Fibroblast of peridontal ligament (primary cell): ENCODE measurements around the gene DOCK9.
A peak's percentile ranks its signal among the peaks of the same experiment; 100 is the strongest.
"Not testable (repeated sequence)": the region's sequence is repeated elsewhere in the genome, so short reads cannot be mapped to it uniquely, and the experiment has no call there.

ENCODE experiments used
- DNase-seq: peaks from one replicate; pipeline ENCODE4 v3.0.0-alpha.2; 2010; ENCODE audit errors: extremely low read depth

DOCK9 gene

GRCh38 chr13:98824376-98825160 lies 153.3 kb downstream of the DOCK9 start:
- no peak for DNase-seq

DNA sequence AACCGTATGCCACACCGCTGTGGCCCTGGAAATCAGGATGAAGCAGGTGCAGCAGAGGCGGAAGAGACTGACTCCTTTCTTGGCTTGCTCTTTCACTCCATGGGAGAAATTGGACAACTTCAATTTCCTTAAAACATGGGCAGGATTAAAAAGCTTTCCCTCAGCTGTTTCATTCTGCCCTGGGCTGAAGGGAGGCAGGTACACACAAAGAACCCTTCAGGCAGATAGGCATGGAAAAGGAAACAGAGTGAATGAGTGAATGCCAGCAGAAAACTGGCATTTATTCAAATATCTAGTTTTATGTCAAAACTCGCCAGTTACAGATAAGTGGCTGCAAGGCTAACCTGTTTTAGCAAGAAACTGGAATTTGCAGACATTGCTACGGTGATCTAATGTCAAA lies 154.4 kb downstream of the DOCK9 start:
- DNase-seq = no peak

DNA sequence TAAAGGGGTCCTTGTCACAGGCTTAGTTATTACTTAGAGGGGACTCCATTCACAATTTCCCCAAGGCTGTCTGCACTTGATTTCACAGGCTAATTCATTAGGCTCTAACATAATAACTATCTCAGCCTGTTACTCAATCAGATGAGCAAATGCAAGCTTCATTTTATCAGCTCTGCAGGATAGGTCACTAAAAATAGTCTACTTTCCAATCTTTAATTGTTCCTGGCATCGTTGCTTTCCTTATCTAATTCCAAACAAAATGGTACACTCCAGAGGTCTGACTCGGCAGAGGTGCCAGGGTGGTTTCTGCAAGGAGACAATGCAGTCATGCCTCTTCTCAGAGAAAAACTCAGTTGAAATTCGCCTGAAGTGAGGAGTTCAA lies 155.6 kb downstream of the DOCK9 start:
- DNase-seq = peak; percentile 17

DNA sequence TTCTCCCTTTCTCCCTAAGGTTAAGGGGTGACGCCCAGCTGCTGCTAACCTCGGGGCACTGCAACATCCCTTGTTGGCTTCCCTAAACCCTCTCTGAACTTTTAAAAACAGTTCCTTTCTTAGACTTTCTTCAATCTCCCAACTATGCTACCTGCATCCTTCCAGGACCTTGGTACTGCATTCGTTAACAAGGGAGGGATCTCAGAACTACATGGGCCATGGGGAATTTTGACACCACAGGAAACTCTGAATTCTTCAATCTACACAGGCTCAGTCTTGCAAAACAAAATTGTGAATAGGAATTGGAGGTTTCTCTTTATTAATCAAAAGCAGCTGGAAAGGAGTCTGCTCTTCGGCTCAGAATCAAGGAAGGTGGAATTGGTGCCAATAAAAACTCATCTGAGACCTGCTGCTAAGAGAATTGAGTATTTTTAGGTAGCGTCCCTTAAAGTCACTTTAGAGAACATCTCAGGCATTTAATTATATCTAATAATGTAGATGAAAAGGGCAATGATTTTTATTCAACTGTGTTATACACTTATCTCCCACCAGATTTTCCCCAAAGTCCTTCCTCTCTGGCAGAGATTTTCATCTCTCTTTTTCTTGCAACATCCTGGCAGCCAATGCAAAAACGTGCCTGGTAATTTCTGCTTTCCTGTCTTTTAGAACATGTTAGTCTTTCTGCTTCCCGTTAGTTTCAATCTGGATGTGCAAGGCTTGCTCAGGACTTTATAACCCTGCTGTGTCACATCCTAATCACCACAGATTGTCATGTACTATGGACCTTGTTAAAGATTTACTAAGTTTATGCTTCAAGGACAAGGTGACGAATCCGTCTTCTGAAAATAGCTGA lies 156.3 kb downstream of the DOCK9 start:
- peak; percentile 69 for DNase-seq

GRCh38 chr13:98820744-98821371 lies 157.0 kb downstream of the DOCK9 start:
- no peak for DNase-seq

GRCh38 chr13:98820300-98820699 lies 157.6 kb downstream of the DOCK9 start:
- DNase-seq = no peak

GRCh38 chr13:98819382-98820010 lies 158.4 kb downstream of the DOCK9 start:
- no peak for DNase-seq

GRCh38 chr13:98816406-98816805 lies 161.5 kb downstream of the DOCK9 start:
- no peak for DNase-seq

GRCh38 chr13:98813993-98814392 lies 163.9 kb downstream of the DOCK9 start:
- DNase-seq = no peak

- not testable (repeated sequence) for DNase-seq
These were observed 165.6 kb downstream of the DOCK9 start for GRCh38 chr13:98812186-98812790.

- no peak for DNase-seq
These were observed 167.1 kb downstream of the DOCK9 start for GRCh38 chr13:98810746-98811145.

GRCh38 chr13:98809345-98809777 lies 168.5 kb downstream of the DOCK9 start:
- no peak for DNase-seq

GRCh38 chr13:98807774-98808173 lies 170.1 kb downstream of the DOCK9 start:
- no peak for DNase-seq

DNA sequence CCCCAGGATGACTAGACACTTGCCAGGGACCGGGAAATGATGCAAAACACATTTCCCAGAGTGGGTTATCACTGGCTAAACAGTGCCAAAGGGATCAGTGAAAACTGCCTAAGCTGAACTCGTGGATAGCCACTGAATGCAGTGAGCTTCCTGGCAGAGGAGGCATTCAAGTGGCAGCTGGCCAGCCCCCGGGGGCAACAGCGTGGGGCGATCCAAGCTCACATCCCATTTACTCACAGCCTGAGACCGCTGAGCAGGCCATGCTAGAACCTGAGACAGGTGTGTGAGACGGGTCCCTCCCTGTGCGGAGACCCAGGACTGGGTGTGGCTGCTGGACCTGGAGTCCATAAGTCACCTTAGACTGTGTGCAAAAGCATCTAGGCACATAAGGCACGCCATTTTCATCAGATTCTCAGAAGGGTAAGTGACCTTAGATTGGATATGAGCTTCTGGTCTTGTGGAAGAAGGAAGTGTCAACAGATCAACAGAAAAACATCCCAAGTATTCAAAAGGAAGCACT lies 173.5 kb downstream of the DOCK9 start:
- no peak for DNase-seq

GRCh38 chr13:98803921-98804320 lies 173.9 kb downstream of the DOCK9 start:
- no peak for DNase-seq

- DNase-seq = peak; percentile 23
These were observed 174.7 kb downstream of the DOCK9 start for GRCh38 chr13:98803111-98803561.

- DNase-seq = no peak
These were observed 175.3 kb downstream of the DOCK9 start for GRCh38 chr13:98802559-98802958.

DNA sequence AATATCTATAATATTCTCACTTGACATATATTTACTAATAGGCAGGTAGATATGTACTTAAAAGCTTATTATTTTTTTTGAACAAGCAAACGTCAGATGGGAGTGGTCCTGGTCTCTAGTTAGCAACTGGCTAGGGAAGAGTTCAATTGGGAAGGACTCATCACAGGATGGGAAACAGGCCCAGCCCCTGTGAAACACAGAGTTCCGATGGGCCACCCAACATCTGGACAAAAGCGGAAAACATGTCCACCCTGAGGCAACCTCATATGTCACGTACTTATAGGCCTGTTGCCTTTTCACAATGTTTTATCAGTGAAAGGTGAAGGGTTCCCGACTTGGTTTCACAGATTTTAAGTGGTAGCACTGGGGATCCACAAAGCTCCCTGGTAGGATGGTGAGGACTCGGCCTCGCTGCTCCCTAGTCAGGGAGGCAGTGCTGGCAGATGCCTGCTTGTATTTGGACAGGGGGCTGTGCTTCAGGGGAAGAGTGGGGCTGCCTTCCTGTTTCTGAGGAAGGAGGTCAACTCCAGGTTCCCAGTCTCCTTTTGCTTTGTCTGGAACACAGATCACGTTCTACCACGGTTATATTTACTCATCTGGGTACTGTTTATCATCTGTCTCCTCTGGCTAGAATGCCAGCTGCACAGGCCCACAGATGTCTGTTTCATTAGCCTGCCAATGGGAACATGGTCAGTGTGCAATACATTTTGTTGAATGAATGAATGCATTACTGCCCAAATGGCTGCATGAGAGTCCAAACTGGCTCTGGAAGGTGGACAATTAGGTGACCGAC lies 176.0 kb downstream of the DOCK9 start:
- no peak for DNase-seq

DNA sequence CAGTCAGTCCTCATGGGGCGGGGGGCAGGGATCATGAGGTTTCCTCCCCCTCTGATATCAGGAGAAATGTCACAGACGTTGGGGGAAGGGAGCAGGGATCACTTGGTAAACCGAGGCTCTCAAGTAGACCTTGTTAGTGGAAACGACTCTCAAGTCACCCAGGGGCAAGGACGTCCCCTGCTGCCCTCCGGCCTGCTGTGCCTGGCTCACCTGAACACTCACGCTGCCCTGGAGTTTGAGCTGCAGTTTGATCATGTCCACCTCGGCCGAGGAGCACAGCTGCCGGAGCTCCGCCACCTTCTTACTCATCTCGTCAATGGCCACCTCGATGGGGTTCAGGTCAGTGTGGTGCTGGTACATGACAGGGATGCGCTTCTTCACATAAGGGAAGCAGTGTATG lies 177.8 kb downstream of the DOCK9 start:
- no peak for DNase-seq

DNA sequence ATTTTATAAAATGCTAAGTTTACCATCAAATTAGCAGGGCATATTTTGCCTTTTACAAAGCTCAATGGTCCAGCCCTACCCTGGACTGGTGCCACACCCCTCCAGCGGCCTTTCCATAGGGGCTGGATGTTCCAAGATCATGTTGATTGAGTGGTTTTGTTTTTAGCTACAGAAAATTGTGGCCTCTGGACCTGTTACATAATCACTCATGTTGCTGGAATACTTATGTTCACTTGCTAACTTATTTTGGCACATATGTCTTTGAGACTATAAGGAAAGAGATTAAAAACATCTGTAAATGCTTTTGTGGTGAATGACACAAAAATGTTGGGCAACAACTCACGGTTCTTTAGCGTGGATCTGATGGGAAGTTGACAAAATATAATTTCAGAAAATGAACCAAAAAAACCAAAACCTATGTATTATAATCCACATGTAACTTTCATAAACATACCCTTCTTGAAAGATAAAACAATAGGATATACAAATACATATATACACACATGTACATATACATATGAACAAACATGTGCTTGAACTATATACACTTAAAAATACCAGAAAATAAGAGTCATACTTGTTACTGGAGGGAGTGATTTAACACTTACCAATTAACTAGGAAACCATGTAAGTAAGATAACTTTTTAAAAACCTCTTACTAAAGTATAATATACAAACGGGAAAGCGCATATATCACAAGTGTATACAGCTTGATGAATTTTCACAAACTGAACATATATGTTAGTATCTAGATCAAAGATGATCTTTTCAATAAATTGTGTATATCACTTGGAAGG lies 178.8 kb downstream of the DOCK9 start:
- DNase-seq = peak; percentile 99
